Smooth muscle cell (in vitro differentiated cells): ENCODE measurements around the gene ATP5PO. TPM values are rescaled to one million over a fixed set of nuclear protein-coding genes. Genes with fewer than 3 reads are reported as not detected.

Experiments used
- DNase-seq: peaks from one replicate; lab custom pipeline; 2025; ENCODE audit not compliant: unreplicated experiment; lab: John Stamatoyannopoulos, UW
- H2AFZ ChIP-seq: fragments of 200-600 bp; sonication (generic); 2 replicates; pipeline ENCODE4 v1.6.0; 2016; ENCODE audit warnings: antibody characterized with exemption, low read depth, mild to moderate bottlenecking
- H3F3A ChIP-seq: fragments of 200-600 bp; sonication (generic); 2 replicates; pipeline ENCODE4 v1.6.0; 2017; ENCODE audit warnings: antibody characterized with exemption, low read depth
- H3K27ac ChIP-seq: fragments of 200-600 bp; sonication (generic); 2 replicates; pipeline ENCODE4 v1.5.1; 2016; ENCODE audit warnings: low read depth, mild to moderate bottlenecking
- H3K27me3 ChIP-seq: fragments of 200-600 bp; sonication (generic); 2 replicates; pipeline ENCODE4 v1.6.1; 2016; ENCODE audit warnings: low read depth, mild to moderate bottlenecking
- H3K36me3 ChIP-seq: fragments of 200-600 bp; sonication (generic); 2 replicates; pipeline ENCODE4 v1.5.1; 2016; ENCODE audit warnings: low read depth
- H3K4me1 ChIP-seq: fragments of 200-600 bp; sonication (generic); 2 replicates; pipeline ENCODE4 v1.5.1; 2016; ENCODE audit warnings: low read depth
- H3K4me2 ChIP-seq: fragments of 200-600 bp; sonication (generic); 2 replicates; pipeline ENCODE4 v1.6.0; 2016; ENCODE audit warnings: mild to moderate bottlenecking
- H3K4me3 ChIP-seq: fragments of 200-600 bp; sonication (generic); 2 replicates; pipeline ENCODE4 v1.5.1; 2016; ENCODE audit warnings: mild to moderate bottlenecking
- H3K79me2 ChIP-seq: fragments of 200-600 bp; sonication (generic); 2 replicates; pipeline ENCODE4 v1.6.0; 2016; ENCODE audit warnings: low read depth, mild to moderate bottlenecking
- H3K9ac ChIP-seq: fragments of 200-600 bp; sonication (generic); 2 replicates; pipeline ENCODE4 v1.6.0; 2016; ENCODE audit warnings: low read depth
- H3K9me3 ChIP-seq: fragments of 200-600 bp; sonication (generic); replicated peaks from 2 replicates; pipeline ENCODE4 v1.5.1; 2016; ENCODE audit warnings: low read depth
- H4K20me1 ChIP-seq: fragments of 200-600 bp; sonication (generic); 2 replicates; pipeline ENCODE4 v1.6.0; 2016; ENCODE audit warnings: low read depth
- CTCF ChIP-seq: fragments of 200-600 bp; sonication (generic); IDR thresholded peaks from 2 replicates; pipeline ENCODE4 v1.5.1; 2017; ENCODE audit warnings: borderline replicate concordance, mild to moderate bottlenecking, antibody characterized with exemption; ENCODE audit not compliant: insufficient read depth, poor library complexity, severe bottlenecking
- WGBS: methylation state at CpG from one replicate; pipeline ENCODE4 v1.1.7; 2016; ENCODE audit warnings: low lambda C conversion rate; 5-methylcytosine and 5-hydroxymethylcytosine counted together
- polyA plus RNA-seq: library from polyadenylated mRNA; unstranded; fragments of >200 nt; fragmentation: Nextera tagmentation; extraction: Ambion mirVana; gene quantifications from 2 replicates; pipeline ENCODE4 v1.2.1, GENCODE V29; 2016
- total RNA-seq: library from RNA; depleted of rRNA; stranded (reverse); fragments of >200 nt; gene quantifications from 2 replicates; pipeline ENCODE4 v1.2.3, GENCODE V29; 2014

The ATP5PO gene
- total and polyA plus RNA-seq, 2 experiments from 2014 or later: 226 to 363 TPM

GRCh38 chr21:33875026-33875695 lies 40.4 kb downstream of the ATP5PO start:
- WGBS: 95% methylated on average over 20 of the region's 20 CpGs
- H3K36me3 ChIP-seq: no peaks in the 10 kb centered on the region
- H3K79me2 ChIP-seq: no peaks in the 10 kb centered on the region
- no peaks in the 10 kb centered on the region for H3K9me3 ChIP-seq
- no peaks in the 10 kb centered on the region for H4K20me1 ChIP-seq
- DNase-seq: no peak
- no peak for TF ChIP-seq CTCF
- H3K27me3 ChIP-seq: no peaks in the 10 kb centered on the region
- no peaks in the 10 kb centered on the region for H3K4me1 ChIP-seq
- H3K4me2 ChIP-seq: no peak overlapping the region
- H3K27ac ChIP-seq: no peak overlapping the region
- H3K4me3 ChIP-seq: no peak overlapping the region
- H3F3A ChIP-seq: peaks cover 12% of the 10 kb centered on the region
- no peak overlapping the region for H2AFZ ChIP-seq
- H3K9ac ChIP-seq: no peak overlapping the region

DNA sequence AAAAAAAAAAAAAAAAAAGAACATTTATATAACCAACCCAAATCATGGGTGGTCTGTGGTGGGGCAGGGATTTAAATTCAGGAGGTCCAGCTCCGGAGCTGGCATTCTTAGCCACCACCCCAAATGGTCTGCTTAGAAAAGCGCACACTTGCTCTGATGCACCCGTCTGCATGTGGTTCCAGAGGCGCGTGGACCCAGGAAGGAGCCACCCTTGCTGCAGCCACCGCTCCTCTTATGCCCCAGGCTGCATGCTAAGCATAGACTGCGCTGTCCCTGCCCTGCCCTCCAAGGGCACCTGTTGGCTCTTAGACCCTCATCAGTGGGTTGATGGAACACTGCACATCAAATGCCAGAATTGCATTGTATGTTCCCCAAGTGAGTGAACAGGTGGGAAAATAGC lies 41.4 kb downstream of the ATP5PO start:
- Histone ChIP-seq H3K36me3 (no peaks in the 10 kb centered on the region), H3K27ac (no peak overlapping the region), H3K4me1 (no peaks in the 10 kb centered on the region), H3K4me3 (no peak overlapping the region), H3F3A (peaks cover 12% of the 10 kb centered on the region), H3K9ac (no peak overlapping the region), H4K20me1 (no peaks in the 10 kb centered on the region), H3K9me3 (no peaks in the 10 kb centered on the region), H2AFZ (no peak overlapping the region), H3K79me2 (no peaks in the 10 kb centered on the region), H3K4me2 (no peak overlapping the region), H3K27me3 (no peaks in the 10 kb centered on the region)
- no peak for TF ChIP-seq CTCF
- 96% methylated on average over 7 of the region's 7 CpGs for WGBS
- no peak for DNase-seq

DNA sequence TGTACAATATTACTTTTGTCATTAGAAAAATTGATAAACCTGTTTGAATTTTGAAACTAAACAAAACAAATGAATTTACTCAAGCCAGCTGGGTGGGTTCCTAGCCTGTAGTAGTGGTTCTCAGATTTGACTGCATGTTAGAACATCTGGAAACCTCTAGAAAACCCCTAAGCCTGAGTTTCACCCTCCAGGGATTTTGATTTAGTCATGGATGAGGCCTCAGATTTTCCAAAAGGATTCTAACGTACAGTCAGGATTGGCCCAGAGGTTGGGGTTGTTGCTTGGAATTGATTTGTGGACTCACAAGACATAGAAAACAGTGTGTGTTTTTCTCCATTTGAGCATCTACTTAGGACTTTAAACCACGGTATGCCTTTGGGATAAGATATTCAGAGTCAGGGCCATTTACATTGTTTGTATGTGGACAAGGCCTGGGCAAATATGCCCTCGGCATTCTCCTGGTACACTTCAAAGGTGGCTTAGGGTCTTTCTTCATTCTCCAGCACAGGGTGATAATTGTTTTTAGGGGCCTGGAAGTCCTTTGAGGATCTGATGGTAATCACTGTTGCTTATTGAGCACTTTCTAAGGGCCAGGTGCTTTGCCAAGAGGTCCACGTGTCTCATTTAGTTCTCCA lies 42.6 kb downstream of the ATP5PO start:
- no peaks in the 10 kb centered on the region for H3K79me2 ChIP-seq
- no peak for TF ChIP-seq CTCF
- H3K4me1 ChIP-seq: no peaks in the 10 kb centered on the region
- WGBS: 75% methylated on average over 4 of the region's 4 CpGs
- H3K27me3 ChIP-seq: no peaks in the 10 kb centered on the region
- no peak overlapping the region for H3K9ac ChIP-seq
- H3K36me3 ChIP-seq: no peaks in the 10 kb centered on the region
- no peak overlapping the region for H3K27ac ChIP-seq
- H3K4me3 ChIP-seq: no peak overlapping the region
- no peak overlapping the region for H2AFZ ChIP-seq
- H3K9me3 ChIP-seq: no peaks in the 10 kb centered on the region
- peaks cover 12% of the 10 kb centered on the region for H3F3A ChIP-seq
- no peaks in the 10 kb centered on the region for H4K20me1 ChIP-seq
- no peak for DNase-seq
- H3K4me2 ChIP-seq: no peak overlapping the region
